ENCODE measurements around the gene COL8A2. TPM values are rescaled to one million over a fixed set of nuclear protein-coding genes. Genes with fewer than 3 reads are reported as not detected.

The COL8A2 gene
- polyA plus RNA-seq, 3 donors, result 0.90 to 3.0 (median 1.6) TPM

GRCh38 chr1:36172983-36173382 lies 48.0 kb upstream of the COL8A2 start:
- Mint-ChIP-seq H3K4me1 (peaks cover 6% of the 10 kb centered on the region), H3K27me3 (ENCODE audit: low read depth in 3 of 3) (peaks cover 0 to 5% (median 3%) of the 10 kb centered on the region in 3 donors), H3K27ac (peak overlapping the region in 4 of 7 donors; percentile 32 to 69 (median 52)), H3K36me3 (peaks cover 71 to 86% of the 10 kb centered on the region in 2 donors), H3K4me3 (no peak overlapping the region), H3K9me3 (no peaks in the 10 kb centered on the region)
- no peaks in the 10 kb centered on the region for H3K27me3 ChIP-seq (ENCODE audit: control insufficient read depth in 2 of 2, insufficient read depth in 2 of 2, low read length in 2 of 2)
- H2AFZ ChIP-seq (ENCODE audit: insufficient read depth, low read depth, low read length, poor library complexity, severe bottlenecking), result no peak overlapping the region
- peak overlapping the region in 1 of 2 donors; percentile 43 for H3K27ac ChIP-seq (ENCODE audit: low read depth in 1 of 2, low read length in 2 of 2)
- H3K36me3 ChIP-seq (replicated peaks in 1 of 2; ENCODE audit: control insufficient read depth in 1 of 2, insufficient read depth in 2 of 2, low read length in 2 of 2), result peaks cover 76 to 84% of the 10 kb centered on the region in 2 donors
- H3K9me3 ChIP-seq (replicated peaks in 1 of 2; ENCODE audit: control insufficient read depth in 1 of 2, insufficient read depth in 1 of 2, low read length in 2 of 2), result no peaks in the 10 kb centered on the region
- TF ChIP-seq, protein P1, sequence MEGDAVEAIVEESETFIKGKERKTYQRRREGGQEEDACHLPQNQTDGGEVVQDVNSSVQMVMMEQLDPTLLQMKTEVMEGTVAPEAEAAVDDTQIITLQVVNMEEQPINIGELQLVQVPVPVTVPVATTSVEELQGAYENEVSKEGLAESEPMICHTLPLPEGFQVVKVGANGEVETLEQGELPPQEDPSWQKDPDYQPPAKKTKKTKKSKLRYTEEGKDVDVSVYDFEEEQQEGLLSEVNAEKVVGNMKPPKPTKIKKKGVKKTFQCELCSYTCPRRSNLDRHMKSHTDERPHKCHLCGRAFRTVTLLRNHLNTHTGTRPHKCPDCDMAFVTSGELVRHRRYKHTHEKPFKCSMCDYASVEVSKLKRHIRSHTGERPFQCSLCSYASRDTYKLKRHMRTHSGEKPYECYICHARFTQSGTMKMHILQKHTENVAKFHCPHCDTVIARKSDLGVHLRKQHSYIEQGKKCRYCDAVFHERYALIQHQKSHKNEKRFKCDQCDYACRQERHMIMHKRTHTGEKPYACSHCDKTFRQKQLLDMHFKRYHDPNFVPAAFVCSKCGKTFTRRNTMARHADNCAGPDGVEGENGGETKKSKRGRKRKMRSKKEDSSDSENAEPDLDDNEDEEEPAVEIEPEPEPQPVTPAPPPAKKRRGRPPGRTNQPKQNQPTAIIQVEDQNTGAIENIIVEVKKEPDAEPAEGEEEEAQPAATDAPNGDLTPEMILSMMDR (IDR thresholded peaks at IDR 0.05), result no peak
- H3K79me2 ChIP-seq (ENCODE audit: insufficient read depth, low read length), result peaks cover 56% of the 10 kb centered on the region
- WGBS (ENCODE audit: insufficient coverage), result no CpG with 5 or more reads among the region's 2 CpGs
- peaks cover 99% of the 10 kb centered on the region for H4K20me1 ChIP-seq (ENCODE audit: insufficient read depth, low read length)
- no peak overlapping the region for H3K4me3 ChIP-seq (replicated peaks in 1 of 3; ENCODE audit: low read depth in 2 of 3, low read length in 3 of 3)
- H3K4me1 ChIP-seq (ENCODE audit: control insufficient read depth in 1 of 2, insufficient read depth in 2 of 2, low read length in 2 of 2), result no peaks in the 10 kb centered on the region
- no peak overlapping the region for H3K9ac ChIP-seq (ENCODE audit: insufficient read depth, low read length, poor library complexity, severe bottlenecking)
- H3K4me2 ChIP-seq (replicated peaks; ENCODE audit: extremely low read depth, low read length, poor library complexity, severe bottlenecking), result no peak overlapping the region
- intact Hi-C loops (cut with micrococcal nuclease), result no loop called here
- DNase-seq, result no peak

DNA sequence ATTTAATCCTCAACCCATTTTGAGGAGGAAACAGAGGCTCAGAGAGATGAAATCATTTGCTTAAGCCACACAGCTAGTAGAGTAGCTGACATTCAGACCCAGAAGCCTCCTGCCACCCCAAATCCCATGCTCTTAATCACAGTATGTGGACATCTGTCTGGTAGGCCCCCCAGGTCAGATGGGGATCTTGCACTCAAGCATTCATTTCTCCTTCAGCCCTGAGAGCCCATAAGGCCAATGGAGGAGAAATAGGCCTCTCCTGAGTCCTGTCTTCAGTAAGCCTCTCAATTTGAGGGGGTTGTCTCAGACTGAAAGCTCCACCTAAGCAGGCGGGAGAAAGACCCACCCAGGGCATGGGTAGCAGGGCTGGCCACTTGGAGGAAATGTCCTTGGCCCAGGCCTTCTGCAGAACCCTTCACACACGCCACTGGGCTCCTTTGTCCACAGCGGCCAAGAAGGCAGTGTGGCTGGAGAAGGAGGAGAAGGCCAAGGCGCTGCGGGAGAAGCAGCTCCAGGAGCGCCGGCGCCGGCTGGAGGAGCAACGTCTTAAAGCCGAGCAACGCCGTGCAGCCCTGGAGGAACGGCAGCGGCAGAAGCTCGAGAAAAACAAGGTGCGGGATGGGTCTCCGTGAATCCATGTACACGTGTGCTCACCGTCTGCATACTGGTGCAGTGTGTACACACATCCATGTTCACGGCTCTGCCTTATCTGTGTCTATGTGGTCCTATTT lies 47.2 kb upstream of the COL8A2 start:
- no peak overlapping the region for H3K9ac ChIP-seq (ENCODE audit: insufficient read depth, low read length, poor library complexity, severe bottlenecking)
- Mint-ChIP-seq H3K36me3 (peaks cover 73 to 88% of the 10 kb centered on the region in 2 donors), H3K4me3 (no peak overlapping the region), H3K9me3 (no peaks in the 10 kb centered on the region), H3K27me3 (ENCODE audit: low read depth in 3 of 3) (peaks cover 0 to 5% (median 3%) of the 10 kb centered on the region in 3 donors), H3K27ac (peak overlapping the region in 5 of 7 donors; percentile 6 to 69 (median 50)), H3K4me1 (peaks cover 7% of the 10 kb centered on the region)
- H2AFZ ChIP-seq (ENCODE audit: insufficient read depth, low read depth, low read length, poor library complexity, severe bottlenecking), result no peak overlapping the region
- H3K79me2 ChIP-seq (ENCODE audit: insufficient read depth, low read length), result peaks cover 64% of the 10 kb centered on the region
- 99% methylated on average over 21 of the region's 21 CpGs for WGBS (ENCODE audit: insufficient coverage)
- TF ChIP-seq, protein P1 (IDR thresholded peaks at IDR 0.05), result no peak
- H4K20me1 ChIP-seq (ENCODE audit: insufficient read depth, low read length), result peaks cover 99% of the 10 kb centered on the region
- no peaks in the 10 kb centered on the region for H3K4me1 ChIP-seq (ENCODE audit: control insufficient read depth in 1 of 2, insufficient read depth in 2 of 2, low read length in 2 of 2)
- no peak overlapping the region for H3K27ac ChIP-seq (ENCODE audit: low read depth in 1 of 2, low read length in 2 of 2)
- peaks cover 74 to 84% of the 10 kb centered on the region in 2 donors for H3K36me3 ChIP-seq (replicated peaks in 1 of 2; ENCODE audit: control insufficient read depth in 1 of 2, insufficient read depth in 2 of 2, low read length in 2 of 2)
- H3K4me3 ChIP-seq (replicated peaks in 1 of 3; ENCODE audit: low read depth in 2 of 3, low read length in 3 of 3), result no peak overlapping the region
- DNase-seq, result no peak
- no peak overlapping the region for H3K4me2 ChIP-seq (replicated peaks; ENCODE audit: extremely low read depth, low read length, poor library complexity, severe bottlenecking)
- intact Hi-C loops (cut with micrococcal nuclease), result no loop called here
- H3K9me3 ChIP-seq (replicated peaks in 1 of 2; ENCODE audit: control insufficient read depth in 1 of 2, insufficient read depth in 1 of 2, low read length in 2 of 2), result no peaks in the 10 kb centered on the region
- H3K27me3 ChIP-seq (ENCODE audit: control insufficient read depth in 2 of 2, insufficient read depth in 2 of 2, low read length in 2 of 2), result no peaks in the 10 kb centered on the region

All from CD14-positive monocyte (primary cell).